WTC11 (cell line): ENCODE data around the gene FGF5. TPM values are rescaled to one million over a fixed set of nuclear protein-coding genes. Genes with fewer than 3 reads are reported as not detected.

Experiments used
- ATAC-seq: fragments of 200-7000 bp; cut with Tn5 transposase; 2 replicates; pipeline ENCODE4 v1.10.0; 2021; ENCODE audit warnings: mild to moderate bottlenecking, moderate library complexity
- CTCF ChIA-PET: fragments of 300-600 bp; sonication (Branson Sonifier 250); formaldehyde crosslinking; loops from one replicate; lab custom pipeline; 2021; ENCODE audit warnings: antibody characterized with exemption; lab: Charles Lee
- POLR2A ChIA-PET: fragments of 350-600 bp; sonication (Branson Sonifier 250); formaldehyde crosslinking; loops from one replicate; lab custom pipeline; 2021; ENCODE audit warnings: antibody characterized with exemption; lab: Charles Lee
- DNase-seq: peaks from one replicate; pipeline ENCODE4 v3.0.0; 2021; ENCODE audit warnings: low spot score
- H3K27ac Mint-ChIP-seq: 2 replicates; pipeline ENCODE4 v1.8.0; 2021; ENCODE audit warnings: mixed read lengths
- H3K27me3 Mint-ChIP-seq: 2 replicates; pipeline ENCODE4 v1.8.0; 2021; ENCODE audit warnings: low read depth, mild to moderate bottlenecking, moderate library complexity, mixed read lengths
- H3K36me3 Mint-ChIP-seq: 2 replicates; pipeline ENCODE4 v1.8.0; 2021; ENCODE audit warnings: mixed read lengths
- H3K4me1 Mint-ChIP-seq: 2 replicates; pipeline ENCODE4 v1.8.0; 2022; ENCODE audit warnings: mixed read lengths
- H3K4me3 Mint-ChIP-seq: 2 replicates; pipeline ENCODE4 v1.8.0; 2021; ENCODE audit warnings: mild to moderate bottlenecking, moderate library complexity, mixed read lengths
- H3K9me3 Mint-ChIP-seq: 2 replicates; pipeline ENCODE4 v1.8.0; 2021; ENCODE audit warnings: mixed read lengths
- ATF1 ChIP-seq: sonication (generic); formaldehyde crosslinking; IDR thresholded peaks from 2 replicates; pipeline ENCODE4 v1.8.1; 2023; ENCODE audit warnings: mild to moderate bottlenecking, moderate library complexity, missing genetic modification reagents
- ATF6 ChIP-seq: sonication (generic); formaldehyde crosslinking; IDR thresholded peaks from 2 replicates; pipeline ENCODE4 v1.8.1; 2023; ENCODE audit warnings: mild to moderate bottlenecking, missing genetic modification reagents
- EMX1 ChIP-seq: fragments of 250-450 bp; sonication (Bioruptor Pico); IDR thresholded peaks from 2 replicates; pipeline ENCODE4 v1.8.0; 2021; ENCODE audit warnings: mild to moderate bottlenecking
- ESRRA ChIP-seq: sonication (generic); formaldehyde crosslinking; IDR thresholded peaks from 2 replicates; pipeline ENCODE4 v1.8.1; 2022; ENCODE audit warnings: mild to moderate bottlenecking, missing genetic modification reagents, borderline replicate concordance
- FOXK1 ChIP-seq: sonication (generic); formaldehyde crosslinking; IDR thresholded peaks from 2 replicates; pipeline ENCODE4 v1.8.0; 2022; ENCODE audit warnings: mild to moderate bottlenecking, moderate library complexity, missing genetic modification reagents
- GRHL2 ChIP-seq: fragments of 250-450 bp; sonication (Bioruptor Pico); IDR thresholded peaks from 2 replicates; pipeline ENCODE4 v1.8.0; 2022; ENCODE audit warnings: mild to moderate bottlenecking, moderate library complexity; ENCODE audit not compliant: insufficient replicate concordance, severe bottlenecking
- GTF2I ChIP-seq: fragments of 250-450 bp; sonication (Bioruptor Pico); conservative IDR thresholded peaks from 2 replicates; pipeline ENCODE4 v1.4.0; 2021; ENCODE audit warnings: mild to moderate bottlenecking
- MXD4 ChIP-seq: fragments of 250-450 bp; sonication (Bioruptor Pico); IDR thresholded peaks from 2 replicates; pipeline ENCODE4 v1.8.0; 2021; ENCODE audit warnings: mild to moderate bottlenecking, moderate library complexity, borderline replicate concordance
- NR1H2 ChIP-seq: sonication (generic); formaldehyde crosslinking; IDR thresholded peaks from 2 replicates; pipeline ENCODE4 v1.9.0; 2021; ENCODE audit warnings: mild to moderate bottlenecking, moderate library complexity, missing genetic modification reagents
- NR3C1 ChIP-seq: sonication (generic); formaldehyde crosslinking; conservative IDR thresholded peaks from 2 replicates; pipeline ENCODE4 v1.8.1; 2023; ENCODE audit warnings: low read depth, mild to moderate bottlenecking, missing genetic modification reagents
- OVOL2 ChIP-seq: fragments of 250-450 bp; sonication (Bioruptor Pico); IDR thresholded peaks from 2 replicates; pipeline ENCODE4 v1.9.0; 2021; ENCODE audit warnings: mild to moderate bottlenecking, borderline replicate concordance
- PREB ChIP-seq: sonication (generic); formaldehyde crosslinking; IDR thresholded peaks from 2 replicates; pipeline ENCODE4 v1.8.1; 2022; ENCODE audit warnings: mild to moderate bottlenecking, missing genetic modification reagents, moderate library complexity, borderline replicate concordance
- STAT6 ChIP-seq: sonication (generic); formaldehyde crosslinking; conservative IDR thresholded peaks from 2 replicates; pipeline ENCODE4 v1.8.1; 2023; ENCODE audit warnings: mild to moderate bottlenecking, low read depth, missing genetic modification reagents, moderate library complexity
- TEAD4 ChIP-seq: sonication (generic); formaldehyde crosslinking; IDR thresholded peaks from 2 replicates; pipeline ENCODE4 v1.8.0; 2022; ENCODE audit warnings: mild to moderate bottlenecking, missing genetic modification reagents
- TP53 ChIP-seq: sonication (generic); formaldehyde crosslinking; IDR thresholded peaks from 2 replicates; pipeline ENCODE4 v1.8.1; 2023; ENCODE audit warnings: mild to moderate bottlenecking, missing genetic modification reagents
- ZMAT4 ChIP-seq: fragments of 250-450 bp; sonication (Bioruptor Pico); IDR thresholded peaks from 2 replicates; pipeline ENCODE4 v1.9.0; 2021; ENCODE audit warnings: mild to moderate bottlenecking
- ZNF232 ChIP-seq: sonication (generic); formaldehyde crosslinking; IDR thresholded peaks from 2 replicates; pipeline ENCODE4 v1.8.0; 2022; ENCODE audit warnings: mild to moderate bottlenecking, missing genetic modification reagents
- ZNF317 ChIP-seq: sonication (generic); formaldehyde crosslinking; IDR thresholded peaks from 2 replicates; pipeline ENCODE4 v1.8.1; 2023; ENCODE audit warnings: low read depth, mild to moderate bottlenecking, moderate library complexity, missing genetic modification reagents, borderline replicate concordance
- total RNA-seq: library from RNA; stranded (reverse); gene quantifications from 3 replicates; pipeline ENCODE4 v1.2.3, GENCODE V29; 2021
- TF ChIP-seq, protein P1 (sequence below): fragments of 250-450 bp; sonication (Bioruptor Pico); IDR thresholded peaks from 2 replicates; pipeline ENCODE4 v1.9.0; 2021; ENCODE audit warnings: mild to moderate bottlenecking
- TF ChIP-seq, protein P2 (sequence below): sonication (generic); formaldehyde crosslinking; IDR thresholded peaks from 2 replicates; pipeline ENCODE4 v1.8.0; 2022; ENCODE audit warnings: mild to moderate bottlenecking, missing genetic modification reagents
- TF ChIP-seq, protein P3 (sequence below): sonication (generic); formaldehyde crosslinking; IDR thresholded peaks from 2 replicates; pipeline ENCODE4 v1.8.0; 2022; ENCODE audit warnings: mild to moderate bottlenecking, missing genetic modification reagents
- TF ChIP-seq, protein P4 (sequence below): sonication (generic); formaldehyde crosslinking; IDR thresholded peaks from 2 replicates; pipeline ENCODE4 v1.8.0; 2022; ENCODE audit warnings: mild to moderate bottlenecking, missing genetic modification reagents

Gene FGF5
- total RNA-seq, 1 experiment from 2014 or later = not detected

- TF ChIP-seq, protein P1, sequence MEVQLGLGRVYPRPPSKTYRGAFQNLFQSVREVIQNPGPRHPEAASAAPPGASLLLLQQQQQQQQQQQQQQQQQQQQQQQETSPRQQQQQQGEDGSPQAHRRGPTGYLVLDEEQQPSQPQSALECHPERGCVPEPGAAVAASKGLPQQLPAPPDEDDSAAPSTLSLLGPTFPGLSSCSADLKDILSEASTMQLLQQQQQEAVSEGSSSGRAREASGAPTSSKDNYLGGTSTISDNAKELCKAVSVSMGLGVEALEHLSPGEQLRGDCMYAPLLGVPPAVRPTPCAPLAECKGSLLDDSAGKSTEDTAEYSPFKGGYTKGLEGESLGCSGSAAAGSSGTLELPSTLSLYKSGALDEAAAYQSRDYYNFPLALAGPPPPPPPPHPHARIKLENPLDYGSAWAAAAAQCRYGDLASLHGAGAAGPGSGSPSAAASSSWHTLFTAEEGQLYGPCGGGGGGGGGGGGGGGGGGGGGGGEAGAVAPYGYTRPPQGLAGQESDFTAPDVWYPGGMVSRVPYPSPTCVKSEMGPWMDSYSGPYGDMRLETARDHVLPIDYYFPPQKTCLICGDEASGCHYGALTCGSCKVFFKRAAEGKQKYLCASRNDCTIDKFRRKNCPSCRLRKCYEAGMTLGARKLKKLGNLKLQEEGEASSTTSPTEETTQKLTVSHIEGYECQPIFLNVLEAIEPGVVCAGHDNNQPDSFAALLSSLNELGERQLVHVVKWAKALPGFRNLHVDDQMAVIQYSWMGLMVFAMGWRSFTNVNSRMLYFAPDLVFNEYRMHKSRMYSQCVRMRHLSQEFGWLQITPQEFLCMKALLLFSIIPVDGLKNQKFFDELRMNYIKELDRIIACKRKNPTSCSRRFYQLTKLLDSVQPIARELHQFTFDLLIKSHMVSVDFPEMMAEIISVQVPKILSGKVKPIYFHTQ (CRISPR knock-in tag) = no peak
- TF ChIP-seq GTF2I (CRISPR knock-in tag) (no peak), OVOL2 (CRISPR knock-in tag) (no peak), PREB (CRISPR knock-in tag) (no peak), GRHL2 (CRISPR knock-in tag) (no peak), NR3C1 (CRISPR knock-in tag) (no peak), ATF1 (CRISPR knock-in tag) (no peak), TEAD4 (CRISPR knock-in tag) (no peak), ZMAT4 (CRISPR knock-in tag) (no peak), TP53 (no peak)
- TF ChIP-seq, protein P2, sequence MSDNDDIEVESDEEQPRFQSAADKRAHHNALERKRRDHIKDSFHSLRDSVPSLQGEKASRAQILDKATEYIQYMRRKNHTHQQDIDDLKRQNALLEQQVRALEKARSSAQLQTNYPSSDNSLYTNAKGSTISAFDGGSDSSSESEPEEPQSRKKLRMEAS (CRISPR knock-in tag) = no peak
- TF ChIP-seq, protein P3, sequence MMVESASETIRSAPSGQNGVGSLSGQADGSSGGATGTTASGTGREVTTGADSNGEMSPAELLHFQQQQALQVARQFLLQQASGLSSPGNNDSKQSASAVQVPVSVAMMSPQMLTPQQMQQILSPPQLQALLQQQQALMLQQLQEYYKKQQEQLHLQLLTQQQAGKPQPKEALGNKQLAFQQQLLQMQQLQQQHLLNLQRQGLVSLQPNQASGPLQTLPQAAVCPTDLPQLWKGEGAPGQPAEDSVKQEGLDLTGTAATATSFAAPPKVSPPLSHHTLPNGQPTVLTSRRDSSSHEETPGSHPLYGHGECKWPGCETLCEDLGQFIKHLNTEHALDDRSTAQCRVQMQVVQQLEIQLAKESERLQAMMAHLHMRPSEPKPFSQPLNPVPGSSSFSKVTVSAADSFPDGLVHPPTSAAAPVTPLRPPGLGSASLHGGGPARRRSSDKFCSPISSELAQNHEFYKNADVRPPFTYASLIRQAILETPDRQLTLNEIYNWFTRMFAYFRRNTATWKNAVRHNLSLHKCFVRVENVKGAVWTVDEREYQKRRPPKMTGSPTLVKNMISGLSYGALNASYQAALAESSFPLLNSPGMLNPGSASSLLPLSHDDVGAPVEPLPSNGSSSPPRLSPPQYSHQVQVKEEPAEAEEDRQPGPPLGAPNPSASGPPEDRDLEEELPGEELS (CRISPR knock-in tag) = no peak
- no peaks in the 10 kb centered on the region for H3K4me1 Mint-ChIP-seq
- no peaks in the 10 kb centered on the region for H3K36me3 Mint-ChIP-seq
- H3K9me3 Mint-ChIP-seq = no peaks in the 10 kb centered on the region
- DNase-seq = peak; percentile 34
- ChIA-PET CTCF (interaction anchor here (0.6 to 2.0 kb wide), 7 partner anchors 12 to 846 kb away, joined by 3 to 10 read pairs (median 6); partner anchors contain the start of genes CFAP299, FGF5 and PRDM8), POLR2A (no interaction called here)
- H3K27ac Mint-ChIP-seq = no peak overlapping the region
- H3K27me3 Mint-ChIP-seq = peaks cover 22% of the 10 kb centered on the region
- peak; percentile 86 for ATAC-seq
- no peak overlapping the region for H3K4me3 Mint-ChIP-seq
These were observed 47.0 kb upstream of the FGF5 start for GRCh38 chr4:80219301-80220025.

DNA sequence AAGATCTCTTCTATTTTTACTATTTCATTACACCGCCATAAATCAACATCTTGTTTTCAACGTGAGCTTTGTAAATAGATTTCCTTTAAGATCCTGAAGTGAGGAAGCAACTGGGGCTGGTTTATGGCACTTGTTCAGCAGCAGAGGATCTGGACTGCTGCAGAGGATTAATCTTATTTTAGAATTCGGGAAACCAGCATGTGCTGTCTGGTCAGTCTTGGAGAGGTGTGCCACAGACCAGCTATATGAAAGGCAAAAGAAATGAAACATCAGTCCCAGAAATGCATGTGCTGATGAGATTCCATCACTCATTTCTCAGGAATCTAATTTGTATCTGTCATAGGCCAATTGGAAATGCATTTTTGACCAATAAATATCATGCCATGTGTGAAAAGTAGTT is 45.8 kb upstream of the FGF5 start:
- Mint-ChIP-seq H3K4me1 (no peaks in the 10 kb centered on the region), H3K4me3 (no peak overlapping the region), H3K27me3 (peaks cover 19% of the 10 kb centered on the region), H3K27ac (no peak overlapping the region), H3K9me3 (no peaks in the 10 kb centered on the region), H3K36me3 (no peaks in the 10 kb centered on the region)
- POLR2A ChIA-PET = no interaction called here
- ATAC-seq (no peak), DNase-seq (no peak)
- CTCF ChIA-PET = interaction anchor here (0.9 to 2.0 kb wide), 11 partner anchors 8 to 1178 kb away, joined by 3 to 10 read pairs (median 5); partner anchors contain the start of genes CFAP299 and FGF5
- TF ChIP-seq, protein P4, sequence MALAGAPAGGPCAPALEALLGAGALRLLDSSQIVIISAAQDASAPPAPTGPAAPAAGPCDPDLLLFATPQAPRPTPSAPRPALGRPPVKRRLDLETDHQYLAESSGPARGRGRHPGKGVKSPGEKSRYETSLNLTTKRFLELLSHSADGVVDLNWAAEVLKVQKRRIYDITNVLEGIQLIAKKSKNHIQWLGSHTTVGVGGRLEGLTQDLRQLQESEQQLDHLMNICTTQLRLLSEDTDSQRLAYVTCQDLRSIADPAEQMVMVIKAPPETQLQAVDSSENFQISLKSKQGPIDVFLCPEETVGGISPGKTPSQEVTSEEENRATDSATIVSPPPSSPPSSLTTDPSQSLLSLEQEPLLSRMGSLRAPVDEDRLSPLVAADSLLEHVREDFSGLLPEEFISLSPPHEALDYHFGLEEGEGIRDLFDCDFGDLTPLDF (CRISPR knock-in tag) = no peak
- TF ChIP-seq ZNF317 (CRISPR knock-in tag) (no peak), MXD4 (CRISPR knock-in tag) (no peak), NR1H2 (CRISPR knock-in tag) (no peak), FOXK1 (no peak), GTF2I (CRISPR knock-in tag) (no peak), STAT6 (CRISPR knock-in tag) (no peak), ESRRA (CRISPR knock-in tag) (no peak), ATF6 (CRISPR knock-in tag) (no peak), EMX1 (no peak), ZNF232 (CRISPR knock-in tag) (no peak)
